HepG2 (cell line): ENCODE data around the gene PLCG1. TPM values are rescaled to one million over a fixed set of nuclear protein-coding genes. Genes with fewer than 3 reads are reported as not detected.
A peak's percentile ranks its signal among the peaks of the same experiment; 100 is the strongest.

ENCODE experiments used
- CHD4 ChIP-seq: fragments of 200-600 bp; sonication (generic); IDR thresholded peaks from 2 replicates; pipeline ENCODE4 v1.7.0; 2017; ENCODE audit warnings: mild to moderate bottlenecking, low read length, borderline replicate concordance
- EED ChIP-seq: sonication (generic); formaldehyde crosslinking; IDR thresholded peaks from 2 replicates; pipeline ENCODE4 v1.5.0; 2020; ENCODE audit warnings: mild to moderate bottlenecking, missing genetic modification reagents
- HNF1B ChIP-seq: sonication (generic); formaldehyde crosslinking; IDR thresholded peaks from 2 replicates; pipeline ENCODE4 v1.5.1; 2020; ENCODE audit warnings: mild to moderate bottlenecking, moderate library complexity, missing genetic modification reagents
- HNRNPL ChIP-seq: fragments of 200-400 bp; formaldehyde crosslinking; IDR thresholded peaks from 2 replicates; pipeline ENCODE4 v1.6.1; 2017; ENCODE audit warnings: mild to moderate bottlenecking, low read depth, low read length
- MLX ChIP-seq: IDR thresholded peaks from 2 replicates; pipeline ENCODE4 v1.6.1; 2016
- NCOA2 ChIP-seq: sonication (generic); formaldehyde crosslinking; IDR thresholded peaks from 2 replicates; pipeline ENCODE4 v1.8.0; 2022; ENCODE audit warnings: inconsistent platforms
- NONO ChIP-seq, 2 experiments: fragments of 450-650 bp in 1 of 2; sonication (generic) in 1 of 2; formaldehyde crosslinking in 1 of 2; IDR thresholded peaks in 1 of 2; conservative IDR thresholded peaks in 1 of 2; 2 replicates each; pipeline versions ENCODE4 v1.6.1 to v1.8.0; 2017 to 2022; ENCODE audit warnings: mild to moderate bottlenecking in 1 of 2, missing genetic modification reagents in 1 of 2, moderate library complexity in 1 of 2
- POGZ ChIP-seq: sonication (generic); formaldehyde crosslinking; IDR thresholded peaks from 2 replicates; pipeline ENCODE4 v1.4.0; 2020; ENCODE audit warnings: mild to moderate bottlenecking, missing genetic modification reagents
- RFX1 ChIP-seq: fragments of 450-650 bp; IDR thresholded peaks from 2 replicates; pipeline ENCODE4 v1.6.1; 2017
- SIX1 ChIP-seq: sonication (generic); formaldehyde crosslinking; IDR thresholded peaks from 2 replicates; pipeline ENCODE4 v1.4.0; 2020; ENCODE audit warnings: missing genetic modification reagents, borderline replicate concordance
- SKI ChIP-seq: fragments of 450-650 bp; IDR thresholded peaks from one replicate; pipeline ENCODE4 v1.6.1; 2018; ENCODE audit warnings: mild to moderate bottlenecking; ENCODE audit not compliant: partially characterized antibody
- TEF ChIP-seq: sonication (generic); formaldehyde crosslinking; IDR thresholded peaks from 2 replicates; pipeline ENCODE4 v1.5.0; 2020; ENCODE audit warnings: missing genetic modification reagents
- ZNF318 ChIP-seq: sonication (generic); formaldehyde crosslinking; IDR thresholded peaks from 2 replicates; pipeline ENCODE4 v1.4.0; 2020; ENCODE audit warnings: mild to moderate bottlenecking, missing genetic modification reagents
- ZNF512 ChIP-seq: sonication (generic); formaldehyde crosslinking; IDR thresholded peaks from 2 replicates; pipeline ENCODE4 v1.4.0; 2020; ENCODE audit warnings: mild to moderate bottlenecking, missing genetic modification reagents
- ZNF572 ChIP-seq: sonication (generic); formaldehyde crosslinking; IDR thresholded peaks from 2 replicates; pipeline ENCODE4 v1.5.1; 2020; ENCODE audit warnings: mild to moderate bottlenecking, missing genetic modification reagents
- ZNF879 ChIP-seq: sonication (generic); formaldehyde crosslinking; IDR thresholded peaks from 2 replicates; pipeline ENCODE4 v1.8.1; 2023; ENCODE audit warnings: missing genetic modification reagents
- polyA plus RNA-seq, 8 experiments: library from polyadenylated mRNA; depleted of rRNA in 3 of 8; stranded (reverse) in 7 of 8; unstranded in 1 of 8; fragments of >200 nt; fragmentation: Illumina TruSeq in 4 of 8; extraction: Trizol in 4 of 8; gene quantifications; 2 replicates each; pipeline versions ENCODE4 v1.2.1 to v1.2.3, GENCODE V29; 2011 to 2016; ENCODE audit warnings: low read depth in 4 of 8, missing spikeins in 1 of 8, mixed read lengths in 1 of 8; ENCODE audit not compliant: insufficient read depth in 1 of 8
- total RNA-seq, 5 experiments: library from RNA; depleted of rRNA; stranded (reverse); fragments of >200 nt; fragmentation: Illumina TruSeq; extraction: Trizol; gene quantifications; 2 replicates each; pipeline ENCODE4 v1.2.3, GENCODE V29; 2016; ENCODE audit warnings: low read depth in 1 of 5

PLCG1 gene
- total and polyA plus RNA-seq, 2 of the 13 experiments (the other 11 are each of a cell fraction or from before 2014, with no cell fraction given), result 85.3 to 158 TPM

- peak; percentile 88 for TF ChIP-seq ZNF572 (CRISPR knock-in tag)
- TF ChIP-seq POGZ (CRISPR knock-in tag), result 0 out of 2 replicates have a peak, but pooled peaks have one; percentile 25
- TF ChIP-seq EED (CRISPR knock-in tag), result peak; percentile 39; the same call in 1 of the 2 replicates
- peak; percentile 77 for TF ChIP-seq ZNF879 (CRISPR knock-in tag)
- peak; percentile 16; the same call in 1 of the 2 replicates for TF ChIP-seq SIX1 (CRISPR knock-in tag)
- TF ChIP-seq NONO (IDR thresholded peaks at IDR 0.05), result no peak
- TF ChIP-seq NONO (CRISPR knock-in tag; conservative IDR thresholded peaks at IDR 0.05), result peak; percentile 84
- TF ChIP-seq SKI, result no peak
- no peak for TF ChIP-seq CHD4
- peak; percentile 88 for TF ChIP-seq HNF1B (CRISPR knock-in tag)
- TF ChIP-seq MLX, result no peak
- no peak for TF ChIP-seq RFX1
- TF ChIP-seq ZNF318, result no peak
- TF ChIP-seq HNRNPL, result no peak
- TF ChIP-seq TEF (CRISPR knock-in tag), result no peak
- TF ChIP-seq ZNF512 (CRISPR knock-in tag), result 0 out of 2 replicates have a peak, but pooled peaks have one; percentile 19
- TF ChIP-seq NCOA2, result peak; percentile 10
Observed at GRCh38 chr20:41137614-41138474, 501 bp downstream of the PLCG1 start (continued).
